H9 (cell line): ENCODE data around the gene C3orf85. TPM values are rescaled to one million over a fixed set of nuclear protein-coding genes. Genes with fewer than 3 reads are reported as not detected.

Source experiments
- DNase-seq: peaks from one replicate; pipeline ENCODE4 v3.0.0-alpha.2; 2017
- H2AFZ ChIP-seq: one replicate; pipeline ENCODE4 v1.6.1; 2013; ENCODE audit warnings: mild to moderate bottlenecking, low read length, control low read depth, moderate library complexity
- H2AK5ac ChIP-seq: 2 replicates; pipeline ENCODE4 v1.6.1; 2013; ENCODE audit warnings: low read length, control low read depth, mixed read lengths; ENCODE audit not compliant: insufficient read length
- H2BK120ac ChIP-seq: one replicate; pipeline ENCODE4 v1.6.1; 2013; ENCODE audit warnings: low read depth, mild to moderate bottlenecking, low read length, control low read depth, inconsistent platforms; ENCODE audit not compliant: poor library complexity, severe bottlenecking
- H2BK12ac ChIP-seq: 2 replicates; pipeline ENCODE4 v1.6.1; 2013; ENCODE audit warnings: low read length, control low read depth, mixed read lengths, low read depth; ENCODE audit not compliant: insufficient read length
- H2BK15ac ChIP-seq: 2 replicates; pipeline ENCODE4 v1.6.1; 2013; ENCODE audit warnings: low read depth, low read length, control low read depth
- H2BK20ac ChIP-seq: one replicate; pipeline ENCODE4 v1.6.1; 2013; ENCODE audit warnings: low read depth, mild to moderate bottlenecking, low read length, control low read depth, inconsistent platforms; ENCODE audit not compliant: poor library complexity, severe bottlenecking
- H2BK5ac ChIP-seq: 2 replicates; pipeline ENCODE4 v1.6.1; 2013; ENCODE audit warnings: low read length, control low read depth, mixed read lengths; ENCODE audit not compliant: insufficient read length
- H3K14ac ChIP-seq: 2 replicates; pipeline ENCODE4 v1.6.1; 2013; ENCODE audit warnings: low read length, control low read depth; ENCODE audit not compliant: insufficient read depth
- H3K18ac ChIP-seq: 2 replicates; pipeline ENCODE4 v1.6.1; 2013; ENCODE audit warnings: low read depth, mild to moderate bottlenecking, mixed read lengths, low read length, control low read depth; ENCODE audit not compliant: insufficient read length
- H3K23ac ChIP-seq: 2 replicates; pipeline ENCODE4 v1.6.1; 2013; ENCODE audit warnings: low read length, control low read depth, mixed read lengths, low read depth; ENCODE audit not compliant: insufficient read length
- H3K23me2 ChIP-seq: 2 replicates; pipeline ENCODE4 v1.6.1; 2013; ENCODE audit warnings: low read depth, mild to moderate bottlenecking, mixed read lengths, low read length, control low read depth; ENCODE audit not compliant: insufficient read length, poor library complexity, severe bottlenecking
- H3K27ac ChIP-seq: 2 replicates; pipeline ENCODE4 v1.5.1; 2013; ENCODE audit warnings: low read length, control low read depth, mixed read lengths, low read depth; ENCODE audit not compliant: insufficient read length
- H3K27me3 ChIP-seq: 2 replicates; pipeline ENCODE4 v1.6.1; 2013; ENCODE audit warnings: low read length, control low read depth, inconsistent platforms; ENCODE audit not compliant: insufficient read depth
- H3K4ac ChIP-seq: 2 replicates; pipeline ENCODE4 v1.6.1; 2013; ENCODE audit warnings: low read depth, mild to moderate bottlenecking, control low read depth, inconsistent platforms, low read length, moderate library complexity
- H3K4me1 ChIP-seq: 2 replicates; pipeline ENCODE4 v1.6.1; 2013; ENCODE audit warnings: low read length, control low read depth, inconsistent platforms; ENCODE audit not compliant: insufficient read depth
- H3K4me2 ChIP-seq: 2 replicates; pipeline ENCODE4 v1.6.1; 2013; ENCODE audit warnings: low read length, control low read depth, mixed read lengths; ENCODE audit not compliant: insufficient read length, insufficient read depth
- H3K56ac ChIP-seq: 2 replicates; pipeline ENCODE4 v1.6.1; 2013; ENCODE audit warnings: low read depth, mild to moderate bottlenecking, mixed read lengths, low read length, control low read depth; ENCODE audit not compliant: insufficient read length
- H3K79me1 ChIP-seq: 2 replicates; pipeline ENCODE4 v1.6.1; 2013; ENCODE audit warnings: low read depth, mild to moderate bottlenecking, moderate library complexity, low read length, control low read depth, inconsistent platforms; ENCODE audit not compliant: insufficient read depth, poor library complexity, severe bottlenecking
- H3K79me2 ChIP-seq: 2 replicates; pipeline ENCODE4 v1.6.1; 2013; ENCODE audit warnings: low read length, control low read depth, inconsistent platforms; ENCODE audit not compliant: insufficient read depth
- H3K9ac ChIP-seq: 2 replicates; pipeline ENCODE4 v1.6.1; 2013; ENCODE audit warnings: low read length, control low read depth, mixed read lengths; ENCODE audit not compliant: insufficient read length; ENCODE audit errors: extremely low read depth
- H3K9me3 ChIP-seq: one replicate; pipeline ENCODE4 v1.6.1; 2013; ENCODE audit warnings: low read depth, low read length, inconsistent platforms; ENCODE audit not compliant: control insufficient read depth
- H3T11ph ChIP-seq: one replicate; pipeline ENCODE4 v1.6.1; 2013; ENCODE audit warnings: mild to moderate bottlenecking, low read length, control low read depth, inconsistent platforms
- H4K20me1 ChIP-seq: one replicate; pipeline ENCODE4 v1.6.1; 2013; ENCODE audit not compliant: control insufficient read depth, insufficient read length, insufficient read depth
- H4K5ac ChIP-seq: 2 replicates; pipeline ENCODE4 v1.6.1; 2013; ENCODE audit warnings: low read depth, mild to moderate bottlenecking, mixed read lengths, low read length, control low read depth; ENCODE audit not compliant: insufficient read length
- H4K8ac ChIP-seq: replicated peaks from 2 replicates; pipeline ENCODE4 v1.6.1; 2013; ENCODE audit warnings: low read length, control low read depth, mixed read lengths, low read depth; ENCODE audit not compliant: insufficient read length
- H4K91ac ChIP-seq: 2 replicates; pipeline ENCODE4 v1.6.1; 2013; ENCODE audit warnings: low read depth, mild to moderate bottlenecking, moderate library complexity, mixed read lengths, low read length, control low read depth; ENCODE audit not compliant: insufficient read length
- H3K27ac Mint-ChIP-seq, 3 experiments: 2 replicates in 2 of 3; 3 replicates in 1 of 3; pipeline ENCODE4 v1.8.0; 2020 to 2021; ENCODE audit warnings: mixed read lengths in 3 of 3, mild to moderate bottlenecking in 1 of 3, moderate library complexity in 1 of 3
- H3K27me3 Mint-ChIP-seq: 2 replicates; pipeline ENCODE4 v1.8.0; 2021; ENCODE audit warnings: low read depth, mild to moderate bottlenecking, moderate library complexity, mixed read lengths
- H3K36me3 Mint-ChIP-seq, 3 experiments: 2 replicates in 2 of 3; 3 replicates in 1 of 3; pipeline ENCODE4 v1.8.0; 2020 to 2021; ENCODE audit warnings: low read depth in 3 of 3, mixed read lengths in 3 of 3; ENCODE audit not compliant: insufficient read depth in 1 of 3
- H3K4me1 Mint-ChIP-seq, 2 experiments: 2 replicates each; pipeline ENCODE4 v1.8.0; 2020; ENCODE audit warnings: mixed read lengths in 2 of 2
- H3K4me3 Mint-ChIP-seq, 2 experiments: 2 replicates in 1 of 2; 3 replicates in 1 of 2; pipeline ENCODE4 v1.8.0; 2020 to 2021; ENCODE audit warnings: mild to moderate bottlenecking in 2 of 2, mixed read lengths in 2 of 2, moderate library complexity in 1 of 2
- H3K9me3 Mint-ChIP-seq, 2 experiments: 2 replicates in 1 of 2; 3 replicates in 1 of 2; pipeline ENCODE4 v1.8.0; 2020; ENCODE audit warnings: mild to moderate bottlenecking in 2 of 2, mixed read lengths in 2 of 2, moderate library complexity in 1 of 2
- WGBS: extraction: QIAGEN DNeasy Blood & Tissue Kit; methylation state at CpG from one replicate; pipeline ENCODE4 v1.1.7; 2013; ENCODE audit warnings: missing lambda C conversion rate, low lambda C conversion rate, mixed read lengths; ENCODE audit not compliant: insufficient read length; ENCODE audit errors: extremely low coverage; 5-methylcytosine and 5-hydroxymethylcytosine counted together
- total RNA-seq: library from RNA; stranded (reverse); gene quantifications from 2 replicates; pipeline ENCODE4 v1.2.1, GENCODE V29; 2021
- TF ChIP-seq, protein P1 (sequence below): fragments of 200-600 bp; sonication (generic); conservative IDR thresholded peaks from 3 replicates; pipeline ENCODE4 v1.8.0; 2021; ENCODE audit warnings: antibody characterized with exemption, mild to moderate bottlenecking

Gene C3orf85
- total RNA-seq, 1 experiment from 2014 or later: not detected

GRCh38 chr3:109154979-109155378 is 18.5 kb downstream of the C3orf85 start:
- Histone ChIP-seq H2BK5ac (no peak overlapping the region), H3K4ac (no peak overlapping the region), H2BK15ac (no peak overlapping the region), H3K4me1 (no peaks in the 10 kb centered on the region), H3K27ac (no peak overlapping the region), H2AFZ (no peak overlapping the region), H4K20me1 (no peaks in the 10 kb centered on the region), H3T11ph (no peak overlapping the region), H3K4me2 (no peak overlapping the region), H3K79me1 (no peaks in the 10 kb centered on the region), H4K5ac (no peak overlapping the region), H2BK20ac (no peak overlapping the region), H3K23me2 (no peaks in the 10 kb centered on the region), H3K9me3 (no peaks in the 10 kb centered on the region), H3K27me3 (no peaks in the 10 kb centered on the region), H2BK12ac (no peak overlapping the region), H3K79me2 (no peaks in the 10 kb centered on the region), H2BK120ac (no peak overlapping the region), H4K8ac (no peak overlapping the region), H3K56ac (no peak overlapping the region), H3K23ac (no peak overlapping the region), H3K9ac (no peak overlapping the region), H3K14ac (no peak overlapping the region), H4K91ac (no peak overlapping the region), H2AK5ac (no peak overlapping the region), H3K18ac (no peak overlapping the region)
- Mint-ChIP-seq H3K9me3 (peaks cover 0 to 6% of the 10 kb centered on the region in 2 experiments; a peak in 2 of 5 replicates), H3K27me3 (no peaks in the 10 kb centered on the region; the same call in 1 of the 2 replicates), H3K4me3 (no peak overlapping the region), H3K36me3 (peaks cover 0 to 4% (median 0%) of the 10 kb centered on the region in 3 experiments; a peak in 2 of 7 replicates), H3K4me1 (no peaks in the 10 kb centered on the region), H3K27ac (no peak overlapping the region)
- WGBS: no CpG with 5 or more reads among the region's 2 CpGs
- DNase-seq: no peak
- TF ChIP-seq, protein P1, sequence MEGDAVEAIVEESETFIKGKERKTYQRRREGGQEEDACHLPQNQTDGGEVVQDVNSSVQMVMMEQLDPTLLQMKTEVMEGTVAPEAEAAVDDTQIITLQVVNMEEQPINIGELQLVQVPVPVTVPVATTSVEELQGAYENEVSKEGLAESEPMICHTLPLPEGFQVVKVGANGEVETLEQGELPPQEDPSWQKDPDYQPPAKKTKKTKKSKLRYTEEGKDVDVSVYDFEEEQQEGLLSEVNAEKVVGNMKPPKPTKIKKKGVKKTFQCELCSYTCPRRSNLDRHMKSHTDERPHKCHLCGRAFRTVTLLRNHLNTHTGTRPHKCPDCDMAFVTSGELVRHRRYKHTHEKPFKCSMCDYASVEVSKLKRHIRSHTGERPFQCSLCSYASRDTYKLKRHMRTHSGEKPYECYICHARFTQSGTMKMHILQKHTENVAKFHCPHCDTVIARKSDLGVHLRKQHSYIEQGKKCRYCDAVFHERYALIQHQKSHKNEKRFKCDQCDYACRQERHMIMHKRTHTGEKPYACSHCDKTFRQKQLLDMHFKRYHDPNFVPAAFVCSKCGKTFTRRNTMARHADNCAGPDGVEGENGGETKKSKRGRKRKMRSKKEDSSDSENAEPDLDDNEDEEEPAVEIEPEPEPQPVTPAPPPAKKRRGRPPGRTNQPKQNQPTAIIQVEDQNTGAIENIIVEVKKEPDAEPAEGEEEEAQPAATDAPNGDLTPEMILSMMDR: no peak
